Endothelial cell of umbilical vein (primary cell): ENCODE data around the gene NUPR1. TPM values are rescaled to one million over a fixed set of nuclear protein-coding genes. Genes with fewer than 3 reads are reported as not detected.

ENCODE experiments used
- BruUV-seq: library from RNA; stranded (reverse); fragments of 400-500 nt; replicated peaks from 2 replicates; lab custom pipeline; 2021; lab: Mats Ljungman, UMichigan
- CTCF ChIA-PET: fragments of 300-600, 350-600 bp; sonication (Branson Sonifier 250); formaldehyde crosslinking; loops from one replicate; lab custom pipeline; 2021; ENCODE audit warnings: antibody characterized with exemption, inconsistent platforms; lab: Charles Lee
- POLR2A ChIA-PET: fragments of 300-600, 350-600 bp; sonication (Branson Sonifier 250); formaldehyde crosslinking; loops from one replicate; lab custom pipeline; 2021; ENCODE audit warnings: antibody characterized with exemption, inconsistent platforms; lab: Charles Lee
- DNase-seq: peaks from one replicate; pipeline ENCODE4 v3.0.0-alpha.2; 2011; ENCODE audit warnings: low read depth, low spot score
- FAIRE-seq: peaks from 2 replicates; lab custom pipeline; 2011; peaks lifted over from hg19 to GRCh38; lab: Jason Lieb, UNC
- H2AFZ ChIP-seq: 2 replicates; pipeline ENCODE4 v1.6.0; 2012; ENCODE audit warnings: low read depth, low read length, control low read depth, inconsistent platforms
- H3K27ac ChIP-seq: 2 replicates; pipeline ENCODE4 v1.5.1; 2011; ENCODE audit warnings: low read depth, mild to moderate bottlenecking, control low read depth, low read length, moderate library complexity; ENCODE audit not compliant: insufficient read depth
- H3K27me3 ChIP-seq, 2 experiments: 2 replicates each; pipeline versions ENCODE4 v1.6.0 to v1.6.1; 2011; ENCODE audit warnings: low read length in 2 of 2, mixed read lengths in 1 of 2; ENCODE audit not compliant: control insufficient read depth in 2 of 2, insufficient read depth in 2 of 2
- H3K36me3 ChIP-seq, 2 experiments: 2 replicates in 1 of 2; 3 replicates in 1 of 2; pipeline ENCODE4 v1.5.1; 2011; ENCODE audit warnings: low read length in 2 of 2, mild to moderate bottlenecking in 1 of 2, moderate library complexity in 1 of 2; ENCODE audit not compliant: control insufficient read depth in 2 of 2, insufficient read depth in 2 of 2; ENCODE audit errors: extremely low read depth in 1 of 2
- H3K4me1 ChIP-seq: 3 replicates; pipeline ENCODE4 v1.5.1; 2011; ENCODE audit warnings: mild to moderate bottlenecking, low read length; ENCODE audit not compliant: control insufficient read depth, insufficient read depth; ENCODE audit errors: extremely low read depth
- H3K4me2 ChIP-seq: 2 replicates; pipeline ENCODE4 v1.6.1; 2011; ENCODE audit warnings: low read length, control low read depth, mixed read lengths; ENCODE audit not compliant: insufficient read depth
- H3K4me3 ChIP-seq, 3 experiments: fragments of 200-600 bp in 1 of 3; sonication (generic), shearing (Covaris generic) in 1 of 3; replicated peaks in 1 of 3; 2 replicates each; pipeline ENCODE4 v1.5.1; 2011 to 2016; ENCODE audit warnings: control low read depth in 3 of 3, low read length in 3 of 3, mild to moderate bottlenecking in 2 of 3, inconsistent platforms in 1 of 3, low read depth in 1 of 3, moderate library complexity in 1 of 3; ENCODE audit not compliant: insufficient read depth in 1 of 3
- H3K79me2 ChIP-seq: 2 replicates; pipeline ENCODE4 v1.6.0; 2012; ENCODE audit warnings: low read length, inconsistent platforms; ENCODE audit not compliant: control insufficient read depth, insufficient read depth
- H3K9ac ChIP-seq: replicated peaks from 2 replicates; pipeline ENCODE3; 2011; ENCODE audit warnings: low read length, control low read depth; ENCODE audit not compliant: insufficient read depth; ENCODE audit errors: extremely low read depth
- H3K9me1 ChIP-seq: replicated peaks from 3 replicates; pipeline ENCODE4 v1.6.0; 2011; ENCODE audit warnings: mild to moderate bottlenecking, low read length; ENCODE audit not compliant: control insufficient read depth, insufficient read depth; ENCODE audit errors: extremely low read depth
- H3K9me3 ChIP-seq: replicated peaks from 2 replicates; pipeline ENCODE4 v1.5.1; 2012; ENCODE audit warnings: low read length, inconsistent platforms; ENCODE audit not compliant: control insufficient read depth, insufficient read depth
- H4K20me1 ChIP-seq: replicated peaks from 2 replicates; pipeline ENCODE3; 2011; ENCODE audit warnings: mild to moderate bottlenecking, low read length; ENCODE audit not compliant: control insufficient read depth, insufficient read depth; ENCODE audit errors: extremely low read depth
- CTCF ChIP-seq, 2 donors: IDR thresholded peaks; 1 replicate in 1 of 2; 2 replicates in 1 of 2; pipeline ENCODE4 v1.5.1; 2011; ENCODE audit warnings: low read length in 2 of 2, mild to moderate bottlenecking in 2 of 2, moderate library complexity in 2 of 2, control low read depth in 1 of 2, inconsistent platforms in 1 of 2, low read depth in 1 of 2; ENCODE audit not compliant: insufficient read depth in 1 of 2; ENCODE audit errors: extremely low read depth in 1 of 2
- EZH2 ChIP-seq: IDR thresholded peaks from 2 replicates; pipeline ENCODE4 v1.6.1; 2012; ENCODE audit warnings: borderline replicate concordance, low read depth, mild to moderate bottlenecking, moderate library complexity, low read length, inconsistent platforms; ENCODE audit not compliant: severe bottlenecking
- FOS ChIP-seq: IDR thresholded peaks from 2 replicates; pipeline ENCODE4 v1.6.1; 2011; ENCODE audit warnings: mild to moderate bottlenecking, low read length, moderate library complexity, borderline replicate concordance; ENCODE audit not compliant: insufficient read depth
- GATA2 ChIP-seq: IDR thresholded peaks from 2 replicates; pipeline ENCODE4 v1.7.0; 2011; ENCODE audit warnings: low read depth, mild to moderate bottlenecking, moderate library complexity, mixed read lengths, low read length; ENCODE audit not compliant: insufficient read length, insufficient read depth
- JUN ChIP-seq: IDR thresholded peaks from 2 replicates; pipeline ENCODE4 v1.6.1; 2011; ENCODE audit warnings: borderline replicate concordance, low read depth; ENCODE audit not compliant: insufficient read length, insufficient read depth
- MAX ChIP-seq: IDR thresholded peaks from 2 replicates; pipeline ENCODE4 v1.6.1; 2011; ENCODE audit not compliant: insufficient read depth, insufficient read length
- MYC ChIP-seq: IDR thresholded peaks from one replicate; pipeline ENCODE4 v1.6.1; 2011; ENCODE audit warnings: mild to moderate bottlenecking, low read depth, low read length
- POLR2A ChIP-seq: IDR thresholded peaks from 2 replicates; pipeline ENCODE4 v1.6.1; 2012; ENCODE audit warnings: low read depth, mild to moderate bottlenecking, control low read depth, low read length
- POLR2AphosphoS5 ChIP-seq: IDR thresholded peaks from 2 replicates; pipeline ENCODE4 v1.6.1; 2012; ENCODE audit warnings: low read depth, mild to moderate bottlenecking, control low read depth, low read length, moderate library complexity; ENCODE audit not compliant: insufficient read depth
- dilution Hi-C: fragments of 300-500 bp; cut with MboI; formaldehyde crosslinking; loops from one replicate; pipeline ENCODE4 v1.15.0; 2019; ENCODE audit warnings: low sequenced_read_pairs; ENCODE audit not compliant: extremely low pct_ligation_motif_present
- intact Hi-C: fragments of 100-400 bp; cut with micrococcal nuclease; formaldehyde crosslinking; loops from one replicate; pipeline ENCODE4 v1.10.0; 2022
- polyA plus RNA-seq, 4 experiments: library from polyadenylated mRNA; depleted of rRNA in 3 of 4; stranded (reverse) in 3 of 4; unstranded in 1 of 4; fragments of >200 nt; gene quantifications; 2 replicates each; pipeline versions ENCODE4 v1.2.1 to v1.2.3, GENCODE V29; 2011 to 2012; ENCODE audit warnings: missing spikeins in 1 of 4
- total RNA-seq: library from RNA; stranded (reverse); gene quantifications from 2 replicates; pipeline ENCODE4 v1.2.3, GENCODE V29; 2021

NUPR1 gene
- total and polyA plus RNA-seq, 2 donors (not counting 3 experiments of a cell fraction or from before 2014, with no cell fraction given) = 1.8 to 4.9 TPM

GRCh38 chr16:28534542-28535373 is 4.0 kb downstream of the NUPR1 start:
- intact Hi-C loops = no loop called here
- POLR2A ChIA-PET = no interaction called here
- FAIRE-seq (no peak), DNase-seq (no peak)
- Histone ChIP-seq H3K36me3 (no peaks in the 10 kb centered on the region), H3K27me3 (peaks cover 0 to 2% of the 10 kb centered on the region in 2 experiments), H3K4me1 (no peaks in the 10 kb centered on the region), H4K20me1 (no peaks in the 10 kb centered on the region), H3K4me2 (no peak overlapping the region), H3K27ac (no peak overlapping the region), H3K9me1 (no peaks in the 10 kb centered on the region), H3K4me3 (no peak overlapping the region), H3K79me2 (no peaks in the 10 kb centered on the region), H3K9me3 (no peaks in the 10 kb centered on the region), H3K9ac (no peak overlapping the region), H2AFZ (no peak overlapping the region)
- TF ChIP-seq MAX (no peak), MYC (no peak), JUN (no peak), EZH2 (no peak), FOS (no peak), POLR2AphosphoS5 (no peak), POLR2A (no peak), CTCF (IDR thresholded peaks at IDR 0.05; ENCODE audit: extremely low read depth in 1 of 2, insufficient read depth in 1 of 2, low read depth in 1 of 2, low read length in 2 of 2) (no peak), GATA2 (no peak)
- no TSS peak for BruUV-seq
- dilution Hi-C loops = no loop called here
- CTCF ChIA-PET = no interaction called here
